GM18507 (cell line): Measurements from ENCODE around the gene IMMP2L.
"Not testable (repeated sequence)": the region's sequence is repeated elsewhere in the genome, so short reads cannot be mapped to it uniquely, and the experiment has no call there.

ENCODE experiments used
- DNase-seq: peaks from one replicate; pipeline ENCODE4 v3.0.0; 2011; ENCODE audit warnings: low read depth; ENCODE audit not compliant: insufficient read length; ENCODE audit errors: extremely low spot score
- FAIRE-seq: peaks from 2 replicates; lab custom pipeline; 2011; peaks lifted over from hg19 to GRCh38; lab: Jason Lieb, UNC

IMMP2L gene

GRCh38 chr7:110693344-110693743 lies 868.9 kb downstream of the IMMP2L start:
- no peak for FAIRE-seq
- no peak for DNase-seq

GRCh38 chr7:110688908-110689307 lies 873.4 kb downstream of the IMMP2L start:
- FAIRE-seq (no peak), DNase-seq (no peak)

DNA sequence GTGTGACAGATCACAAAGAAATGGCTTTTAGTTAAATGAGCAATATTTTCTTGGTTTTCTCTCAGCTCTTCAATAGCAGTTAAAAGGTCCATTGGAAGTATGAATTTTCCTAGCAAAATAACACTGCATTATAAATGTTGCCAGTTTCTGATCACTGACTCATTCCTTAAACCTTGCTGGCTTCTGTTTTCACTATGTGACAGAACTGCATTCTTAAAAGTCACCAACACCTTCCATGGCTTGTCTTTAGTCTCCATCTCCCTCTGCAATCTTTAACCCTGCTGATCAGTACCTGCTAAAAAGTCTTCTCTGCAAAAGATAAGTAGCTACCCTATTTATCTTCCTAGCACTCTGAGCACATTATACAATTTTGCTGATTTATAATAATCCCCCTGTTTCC lies 876.4 kb downstream of the IMMP2L start:
- DNase-seq (no peak), FAIRE-seq (no peak)

DNA sequence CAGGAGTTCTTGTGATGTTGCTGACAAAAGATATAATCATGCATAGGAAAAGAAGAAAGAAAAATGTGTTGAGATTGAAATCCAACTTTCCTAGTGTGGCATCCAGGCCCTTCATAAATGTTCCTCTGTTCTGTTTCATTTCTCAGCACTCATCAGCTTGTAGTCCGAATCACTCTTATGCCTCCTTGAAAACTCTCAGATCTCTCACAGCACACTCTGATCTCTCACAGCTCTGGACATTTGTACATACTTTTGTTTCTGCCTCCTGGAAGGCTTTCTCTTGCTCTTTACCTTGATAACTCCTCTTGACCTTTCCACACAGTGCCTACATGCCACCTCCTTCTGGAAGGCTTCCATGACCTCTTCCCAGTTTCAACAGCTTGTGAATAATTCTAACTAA lies 880.4 kb downstream of the IMMP2L start:
- no peak for DNase-seq
- FAIRE-seq, result no peak

DNA sequence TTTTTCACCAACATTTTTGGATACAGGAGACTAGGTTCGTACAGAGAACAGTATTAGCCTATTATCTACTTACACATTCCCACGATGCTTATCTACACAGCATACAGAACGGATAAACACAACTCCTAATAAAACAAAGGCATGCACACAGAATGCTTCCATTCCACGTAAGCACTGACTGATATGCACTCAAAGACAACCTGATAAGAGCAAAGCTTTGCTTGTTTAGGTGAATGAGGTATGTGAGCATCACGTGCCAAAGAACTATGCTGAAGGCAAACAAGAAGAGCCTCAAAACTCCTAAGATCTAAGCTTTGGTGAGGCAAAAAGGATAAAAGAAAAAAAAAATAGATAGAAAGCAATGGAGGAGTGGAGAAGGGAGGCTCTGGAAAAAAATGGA lies 884.9 kb downstream of the IMMP2L start:
- no peak for FAIRE-seq
- no peak for DNase-seq

DNA sequence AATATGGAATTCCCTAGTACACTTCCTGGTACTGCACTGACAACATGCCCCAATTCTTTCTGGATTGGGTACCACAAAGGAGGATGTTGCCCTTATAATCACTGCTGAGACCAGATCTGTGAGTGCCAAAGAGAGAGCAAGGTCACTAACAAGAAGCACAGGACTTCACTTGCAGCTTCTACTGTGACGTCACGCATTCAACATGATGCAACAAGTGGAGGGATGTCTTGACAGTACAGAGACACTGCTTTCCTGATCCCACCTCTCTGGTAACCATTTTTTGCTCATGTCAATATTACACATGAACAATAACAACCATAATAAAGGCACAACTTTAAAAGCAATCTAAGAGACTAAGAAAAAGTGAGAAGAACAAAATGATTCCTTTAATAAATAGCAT lies 885.5 kb downstream of the IMMP2L start:
- FAIRE-seq (no peak), DNase-seq (no peak)

- no peak for FAIRE-seq
- DNase-seq, result no peak
Observed at GRCh38 chr7:110675383-110676103, 886.7 kb downstream of the IMMP2L start.

DNA sequence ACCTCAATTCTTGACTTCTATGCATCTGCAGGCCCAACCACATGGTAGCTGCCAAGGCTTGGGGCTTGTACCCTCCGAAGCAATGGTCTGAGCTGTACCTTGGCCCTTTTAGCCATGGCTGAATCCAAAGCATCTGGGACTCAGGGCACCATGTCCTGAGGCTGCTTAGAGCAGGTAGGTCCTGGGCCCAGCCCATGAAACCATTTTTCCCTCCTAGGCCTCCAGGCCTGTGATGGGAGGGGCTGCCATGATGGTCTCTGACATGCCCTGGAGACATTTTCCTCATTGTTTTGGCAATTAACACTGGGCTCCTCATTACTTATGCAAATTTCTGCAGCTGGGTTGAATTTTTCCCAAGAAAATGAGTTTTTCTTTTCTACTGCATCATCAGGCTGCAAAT lies 889.1 kb downstream of the IMMP2L start:
- FAIRE-seq, result no peak
- DNase-seq, result no peak

GRCh38 chr7:110669410-110669809 lies 892.9 kb downstream of the IMMP2L start:
- DNase-seq, result no peak
- FAIRE-seq, result no peak

DNA sequence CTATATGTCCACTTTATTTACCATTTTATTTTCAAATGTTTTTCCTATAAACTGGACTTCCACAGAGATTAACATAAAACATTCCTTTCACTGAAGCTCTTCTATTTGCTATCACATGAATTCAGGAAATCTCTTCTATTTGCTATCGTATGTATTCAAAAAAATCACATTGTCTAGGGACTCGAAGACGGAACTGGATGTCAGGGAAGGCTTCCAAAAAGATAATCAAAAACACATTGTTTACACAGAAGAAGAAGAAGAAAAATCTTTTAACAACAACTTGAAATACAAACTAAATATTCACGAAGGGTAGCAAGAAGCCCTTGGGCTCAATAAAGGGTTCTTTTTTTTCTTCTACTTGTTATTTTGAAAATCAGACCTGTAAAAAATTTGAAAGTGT lies 897.5 kb downstream of the IMMP2L start:
- DNase-seq (no peak), FAIRE-seq (no peak)

- FAIRE-seq, DNase-seq: not testable (repeated sequence)
Observed at GRCh38 chr7:110660637-110661036, 901.7 kb downstream of the IMMP2L start.

DNA sequence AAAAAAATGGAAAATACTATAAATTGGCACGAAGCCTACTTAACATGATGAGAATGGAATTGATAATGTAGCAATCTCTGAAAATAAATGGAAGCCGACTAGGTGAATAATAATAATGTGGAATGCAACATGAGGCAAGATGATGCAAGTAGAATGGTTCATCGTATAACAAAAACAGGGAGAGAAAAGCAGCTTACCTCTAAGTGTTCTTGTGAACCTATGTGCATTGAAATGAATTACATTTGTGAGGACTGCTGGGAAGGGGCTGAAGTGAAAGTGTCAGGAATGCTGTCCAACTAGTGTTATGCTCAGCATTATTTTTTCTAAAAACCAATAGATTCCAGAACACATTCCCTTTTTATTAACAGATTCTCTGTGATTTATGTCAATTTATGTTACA lies 912.0 kb downstream of the IMMP2L start:
- no peak for FAIRE-seq

DNA sequence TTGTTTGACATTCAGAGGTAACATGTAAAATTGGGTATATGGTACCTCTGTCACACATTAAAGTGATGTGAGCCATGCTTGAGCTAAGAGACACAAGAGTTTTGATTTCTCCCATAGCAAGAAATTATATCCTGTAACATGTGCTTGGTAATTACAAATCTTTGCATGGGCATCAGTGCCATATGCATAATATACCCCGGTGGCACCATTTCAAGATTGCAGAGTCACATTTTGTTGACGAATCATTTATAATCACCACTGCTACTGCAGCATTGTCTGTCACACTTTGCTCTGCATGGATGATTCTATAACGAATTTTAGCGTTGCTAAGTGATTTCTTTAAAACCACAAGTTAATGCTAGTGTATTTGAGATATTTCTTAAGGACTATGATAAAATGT lies 915.0 kb downstream of the IMMP2L start:
- FAIRE-seq (no peak), DNase-seq (no peak)

More for the DNA sequence above, 912.0 kb downstream of the IMMP2L start:
- DNase-seq, result no peak

- DNase-seq, result no peak
- FAIRE-seq, result no peak
Observed at GRCh38 chr7:110646804-110647203, 915.5 kb downstream of the IMMP2L start.

GRCh38 chr7:110645616-110646015 lies 916.7 kb downstream of the IMMP2L start:
- FAIRE-seq (no peak), DNase-seq (no peak)

GRCh38 chr7:110645060-110645459 lies 917.2 kb downstream of the IMMP2L start:
- FAIRE-seq (no peak), DNase-seq (no peak)

DNA sequence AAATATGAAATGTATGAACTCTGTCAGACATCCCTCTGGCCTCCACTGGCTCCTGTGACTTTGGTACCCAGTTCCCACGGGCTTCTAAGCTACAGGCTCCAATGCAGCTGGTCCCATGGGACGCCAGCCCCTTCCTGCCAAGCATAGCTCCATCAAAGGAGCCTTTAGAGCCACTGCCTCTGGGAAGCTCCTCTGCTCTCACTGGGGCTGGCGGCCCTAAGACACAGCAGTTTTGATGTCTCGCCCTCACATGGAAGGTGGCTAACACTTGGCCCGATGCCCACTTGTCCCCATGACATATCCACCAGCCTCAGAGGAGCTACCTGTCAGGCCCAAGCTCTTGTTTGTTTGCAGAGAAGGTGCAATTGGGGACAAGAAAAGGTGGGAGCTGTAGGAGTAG lies 925.0 kb downstream of the IMMP2L start:
- FAIRE-seq, result no peak
- DNase-seq, result no peak

- FAIRE-seq (no peak), DNase-seq (no peak)
Observed at GRCh38 chr7:110633313-110633712, 929.0 kb downstream of the IMMP2L start.

GRCh38 chr7:110626414-110626813 lies 935.9 kb downstream of the IMMP2L start:
- no peak for FAIRE-seq
- no peak for DNase-seq

DNA sequence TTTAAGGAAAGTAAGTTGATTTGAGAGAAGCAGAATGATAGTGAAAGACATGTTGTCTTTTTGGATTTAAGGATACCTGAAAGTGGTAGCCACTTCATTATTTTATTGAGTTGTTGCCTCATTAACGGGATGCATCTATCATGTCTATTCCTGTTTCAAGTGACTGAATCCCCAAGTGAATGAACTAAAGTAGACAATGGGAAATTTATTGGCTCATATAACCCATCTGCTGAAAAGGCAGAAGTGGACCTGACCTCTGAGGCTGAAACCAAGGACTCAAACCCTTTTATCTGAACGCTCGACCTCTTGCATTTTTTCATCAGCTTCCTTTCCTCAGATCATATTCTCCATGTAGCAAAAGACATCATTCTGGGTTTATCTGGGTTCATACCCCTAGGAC lies 937.0 kb downstream of the IMMP2L start:
- DNase-seq (no peak), FAIRE-seq (no peak)

- no peak for FAIRE-seq
- no peak for DNase-seq
Observed at GRCh38 chr7:110623436-110623835, 938.9 kb downstream of the IMMP2L start.

DNA sequence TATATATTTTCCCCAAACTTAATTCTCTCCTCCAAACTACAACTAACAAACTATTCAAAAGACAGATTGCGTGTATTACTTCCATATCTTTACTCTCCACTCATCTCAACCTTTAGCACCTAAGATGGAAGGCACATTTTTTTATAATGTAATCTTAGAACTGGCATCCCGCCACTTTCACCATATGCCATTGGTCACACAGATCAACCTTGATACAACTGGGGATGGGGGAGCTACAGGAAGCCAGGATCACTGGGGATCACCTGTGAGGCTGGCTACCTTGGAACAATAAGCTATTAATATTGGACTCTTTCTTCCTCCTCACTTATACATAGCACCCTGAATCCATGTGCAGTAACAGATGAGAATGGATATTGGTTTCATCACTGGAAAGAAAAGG lies 941.0 kb downstream of the IMMP2L start:
- DNase-seq (no peak), FAIRE-seq (no peak)
